ENCODE results near the gene SHISA8. TPM values are rescaled to one million over a fixed set of nuclear protein-coding genes. Genes with fewer than 3 reads are reported as not detected.

Gene SHISA8
- total and polyA plus RNA-seq, 2 of the 13 experiments (the other 11 are each of a cell fraction or from before 2014, with no cell fraction given): not detected

DNA sequence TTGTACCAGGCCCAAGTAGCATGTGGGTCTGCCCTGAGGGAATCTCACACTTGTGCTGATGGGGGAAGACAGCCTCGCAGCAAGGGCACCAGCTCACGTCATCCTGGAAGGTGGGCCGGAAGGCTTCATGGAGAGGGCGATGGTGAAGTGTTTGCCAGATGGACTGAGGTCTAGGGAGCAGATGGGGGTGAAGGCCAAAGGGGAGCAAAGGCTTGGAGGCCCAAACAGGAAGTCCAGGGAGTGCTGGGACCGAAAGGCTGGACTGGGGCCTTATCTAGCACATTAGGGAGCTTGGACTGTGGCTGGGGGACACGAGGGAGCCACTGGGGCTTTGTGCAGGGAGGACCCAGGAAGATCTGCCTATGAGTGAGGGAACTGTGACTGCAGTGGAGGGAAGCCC lies 12.9 kb upstream of the SHISA8 start (continued):
- TF ChIP-seq PAX8 (CRISPR knock-in tag; IDR thresholded peaks at IDR 0.05; ENCODE audit: borderline replicate concordance) (no peak), PPARG (CRISPR knock-in tag; conservative IDR thresholded peaks at IDR 0.05) (no peak), NFIC (IDR thresholded peaks at IDR 0.05; ENCODE audit: low read length) (no peak), HES4 (CRISPR knock-in tag; IDR thresholded peaks at IDR 0.05; ENCODE audit: borderline replicate concordance) (0 out of 2 replicates have a peak, but pooled peaks have one; percentile 21), ZSCAN22 (CRISPR knock-in tag; IDR thresholded peaks at IDR 0.05) (no peak), AKAP8 (CRISPR knock-in tag; IDR thresholded peaks at IDR 0.05) (no peak), MTF2 (CRISPR knock-in tag; IDR thresholded peaks at IDR 0.05; ENCODE audit: borderline replicate concordance) (no peak), SPEN (CRISPR knock-in tag; IDR thresholded peaks at IDR 0.05; ENCODE audit: low read depth) (no peak), RARA (CRISPR knock-in tag; IDR thresholded peaks at IDR 0.05) (peak; percentile 80), ZFX (CRISPR knock-in tag; IDR thresholded peaks at IDR 0.05; ENCODE audit: low read depth) (peak; percentile 78), NCOR1 (IDR thresholded peaks at IDR 0.05; ENCODE audit: borderline replicate concordance, low read length) (no peak), EEA1 (CRISPR knock-in tag; IDR thresholded peaks at IDR 0.05; ENCODE audit: borderline replicate concordance) (no peak), GATAD1 (CRISPR knock-in tag; IDR thresholded peaks at IDR 0.05) (no peak), KDM1A (CRISPR knock-in tag; IDR thresholded peaks at IDR 0.05) (no peak), SMAD1 (CRISPR knock-in tag; IDR thresholded peaks at IDR 0.05; ENCODE audit: borderline replicate concordance, low read depth) (0 out of 2 replicates have a peak, but pooled peaks have one; percentile 7), GABPB1 (CRISPR knock-in tag; IDR thresholded peaks at IDR 0.05) (peak; percentile 23; the same call in 1 of the 2 replicates)
- TF ChIP-seq, protein P1, sequence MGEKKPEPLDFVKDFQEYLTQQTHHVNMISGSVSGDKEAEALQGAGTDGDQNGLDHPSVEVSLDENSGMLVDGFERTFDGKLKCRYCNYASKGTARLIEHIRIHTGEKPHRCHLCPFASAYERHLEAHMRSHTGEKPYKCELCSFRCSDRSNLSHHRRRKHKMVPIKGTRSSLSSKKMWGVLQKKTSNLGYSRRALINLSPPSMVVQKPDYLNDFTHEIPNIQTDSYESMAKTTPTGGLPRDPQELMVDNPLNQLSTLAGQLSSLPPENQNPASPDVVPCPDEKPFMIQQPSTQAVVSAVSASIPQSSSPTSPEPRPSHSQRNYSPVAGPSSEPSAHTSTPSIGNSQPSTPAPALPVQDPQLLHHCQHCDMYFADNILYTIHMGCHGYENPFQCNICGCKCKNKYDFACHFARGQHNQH (CRISPR knock-in tag; IDR thresholded peaks at IDR 0.05): no peak
- TF ChIP-seq, protein P2, sequence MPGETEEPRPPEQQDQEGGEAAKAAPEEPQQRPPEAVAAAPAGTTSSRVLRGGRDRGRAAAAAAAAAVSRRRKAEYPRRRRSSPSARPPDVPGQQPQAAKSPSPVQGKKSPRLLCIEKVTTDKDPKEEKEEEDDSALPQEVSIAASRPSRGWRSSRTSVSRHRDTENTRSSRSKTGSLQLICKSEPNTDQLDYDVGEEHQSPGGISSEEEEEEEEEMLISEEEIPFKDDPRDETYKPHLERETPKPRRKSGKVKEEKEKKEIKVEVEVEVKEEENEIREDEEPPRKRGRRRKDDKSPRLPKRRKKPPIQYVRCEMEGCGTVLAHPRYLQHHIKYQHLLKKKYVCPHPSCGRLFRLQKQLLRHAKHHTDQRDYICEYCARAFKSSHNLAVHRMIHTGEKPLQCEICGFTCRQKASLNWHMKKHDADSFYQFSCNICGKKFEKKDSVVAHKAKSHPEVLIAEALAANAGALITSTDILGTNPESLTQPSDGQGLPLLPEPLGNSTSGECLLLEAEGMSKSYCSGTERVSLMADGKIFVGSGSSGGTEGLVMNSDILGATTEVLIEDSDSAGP (CRISPR knock-in tag; IDR thresholded peaks at IDR 0.05; ENCODE audit: borderline replicate concordance): 0 out of 2 replicates have a peak, but pooled peaks have one; percentile 23
- TF ChIP-seq, protein P3, sequence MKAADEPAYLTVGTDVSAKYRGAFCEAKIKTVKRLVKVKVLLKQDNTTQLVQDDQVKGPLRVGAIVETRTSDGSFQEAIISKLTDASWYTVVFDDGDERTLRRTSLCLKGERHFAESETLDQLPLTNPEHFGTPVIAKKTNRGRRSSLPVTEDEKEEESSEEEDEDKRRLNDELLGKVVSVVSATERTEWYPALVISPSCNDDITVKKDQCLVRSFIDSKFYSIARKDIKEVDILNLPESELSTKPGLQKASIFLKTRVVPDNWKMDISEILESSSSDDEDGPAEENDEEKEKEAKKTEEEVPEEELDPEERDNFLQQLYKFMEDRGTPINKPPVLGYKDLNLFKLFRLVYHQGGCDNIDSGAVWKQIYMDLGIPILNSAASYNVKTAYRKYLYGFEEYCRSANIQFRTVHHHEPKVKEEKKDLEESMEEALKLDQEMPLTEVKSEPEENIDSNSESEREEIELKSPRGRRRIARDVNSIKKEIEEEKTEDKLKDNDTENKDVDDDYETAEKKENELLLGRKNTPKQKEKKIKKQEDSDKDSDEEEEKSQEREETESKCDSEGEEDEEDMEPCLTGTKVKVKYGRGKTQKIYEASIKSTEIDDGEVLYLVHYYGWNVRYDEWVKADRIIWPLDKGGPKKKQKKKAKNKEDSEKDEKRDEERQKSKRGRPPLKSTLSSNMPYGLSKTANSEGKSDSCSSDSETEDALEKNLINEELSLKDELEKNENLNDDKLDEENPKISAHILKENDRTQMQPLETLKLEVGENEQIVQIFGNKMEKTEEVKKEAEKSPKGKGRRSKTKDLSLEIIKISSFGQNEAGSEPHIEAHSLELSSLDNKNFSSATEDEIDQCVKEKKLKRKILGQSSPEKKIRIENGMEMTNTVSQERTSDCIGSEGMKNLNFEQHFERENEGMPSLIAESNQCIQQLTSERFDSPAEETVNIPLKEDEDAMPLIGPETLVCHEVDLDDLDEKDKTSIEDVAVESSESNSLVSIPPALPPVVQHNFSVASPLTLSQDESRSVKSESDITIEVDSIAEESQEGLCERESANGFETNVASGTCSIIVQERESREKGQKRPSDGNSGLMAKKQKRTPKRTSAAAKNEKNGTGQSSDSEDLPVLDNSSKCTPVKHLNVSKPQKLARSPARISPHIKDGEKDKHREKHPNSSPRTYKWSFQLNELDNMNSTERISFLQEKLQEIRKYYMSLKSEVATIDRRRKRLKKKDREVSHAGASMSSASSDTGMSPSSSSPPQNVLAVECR (CRISPR knock-in tag; IDR thresholded peaks at IDR 0.05; ENCODE audit: borderline replicate concordance): no peak
- TF ChIP-seq, protein P4, sequence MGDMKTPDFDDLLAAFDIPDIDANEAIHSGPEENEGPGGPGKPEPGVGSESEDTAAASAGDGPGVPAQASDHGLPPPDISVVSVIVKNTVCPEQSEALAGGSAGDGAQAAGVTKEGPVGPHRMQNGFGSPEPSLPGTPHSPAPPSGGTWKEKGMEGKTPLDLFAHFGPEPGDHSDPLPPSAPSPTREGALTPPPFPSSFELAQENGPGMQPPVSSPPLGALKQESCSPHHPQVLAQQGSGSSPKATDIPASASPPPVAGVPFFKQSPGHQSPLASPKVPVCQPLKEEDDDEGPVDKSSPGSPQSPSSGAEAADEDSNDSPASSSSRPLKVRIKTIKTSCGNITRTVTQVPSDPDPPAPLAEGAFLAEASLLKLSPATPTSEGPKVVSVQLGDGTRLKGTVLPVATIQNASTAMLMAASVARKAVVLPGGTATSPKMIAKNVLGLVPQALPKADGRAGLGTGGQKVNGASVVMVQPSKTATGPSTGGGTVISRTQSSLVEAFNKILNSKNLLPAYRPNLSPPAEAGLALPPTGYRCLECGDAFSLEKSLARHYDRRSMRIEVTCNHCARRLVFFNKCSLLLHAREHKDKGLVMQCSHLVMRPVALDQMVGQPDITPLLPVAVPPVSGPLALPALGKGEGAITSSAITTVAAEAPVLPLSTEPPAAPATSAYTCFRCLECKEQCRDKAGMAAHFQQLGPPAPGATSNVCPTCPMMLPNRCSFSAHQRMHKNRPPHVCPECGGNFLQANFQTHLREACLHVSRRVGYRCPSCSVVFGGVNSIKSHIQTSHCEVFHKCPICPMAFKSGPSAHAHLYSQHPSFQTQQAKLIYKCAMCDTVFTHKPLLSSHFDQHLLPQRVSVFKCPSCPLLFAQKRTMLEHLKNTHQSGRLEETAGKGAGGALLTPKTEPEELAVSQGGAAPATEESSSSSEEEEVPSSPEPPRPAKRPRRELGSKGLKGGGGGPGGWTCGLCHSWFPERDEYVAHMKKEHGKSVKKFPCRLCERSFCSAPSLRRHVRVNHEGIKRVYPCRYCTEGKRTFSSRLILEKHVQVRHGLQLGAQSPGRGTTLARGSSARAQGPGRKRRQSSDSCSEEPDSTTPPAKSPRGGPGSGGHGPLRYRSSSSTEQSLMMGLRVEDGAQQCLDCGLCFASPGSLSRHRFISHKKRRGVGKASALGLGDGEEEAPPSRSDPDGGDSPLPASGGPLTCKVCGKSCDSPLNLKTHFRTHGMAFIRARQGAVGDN (CRISPR knock-in tag; IDR thresholded peaks at IDR 0.05): peak; percentile 88

All from HepG2 (cell line).